ENCODE data around the gene STEAP2.
"Not testable (repeated sequence)": the region's sequence is repeated elsewhere in the genome, so short reads cannot be mapped to it uniquely, and the experiment has no call there.

The STEAP2 gene

DNA sequence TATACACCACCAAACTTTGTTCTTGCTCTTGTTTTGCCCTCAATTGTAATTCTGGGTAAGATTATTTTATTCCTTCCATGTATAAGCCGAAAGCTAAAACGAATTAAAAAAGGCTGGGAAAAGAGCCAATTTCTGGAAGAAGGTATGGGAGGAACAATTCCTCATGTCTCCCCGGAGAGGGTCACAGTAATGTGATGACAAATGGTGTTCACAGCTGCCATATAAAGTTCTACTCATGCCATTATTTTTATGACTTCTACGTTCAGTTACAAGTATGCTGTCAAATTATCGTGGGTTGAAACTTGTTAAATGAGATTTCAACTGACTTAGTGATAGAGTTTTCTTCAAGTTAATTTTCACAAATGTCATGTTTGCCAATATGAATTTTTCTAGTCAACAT, 20.9 kb downstream of the STEAP2 start:
- in situ Hi-C loops (cut with MboI; ENCODE audit: low sequenced_read_pairs), result no loop called here

DNA sequence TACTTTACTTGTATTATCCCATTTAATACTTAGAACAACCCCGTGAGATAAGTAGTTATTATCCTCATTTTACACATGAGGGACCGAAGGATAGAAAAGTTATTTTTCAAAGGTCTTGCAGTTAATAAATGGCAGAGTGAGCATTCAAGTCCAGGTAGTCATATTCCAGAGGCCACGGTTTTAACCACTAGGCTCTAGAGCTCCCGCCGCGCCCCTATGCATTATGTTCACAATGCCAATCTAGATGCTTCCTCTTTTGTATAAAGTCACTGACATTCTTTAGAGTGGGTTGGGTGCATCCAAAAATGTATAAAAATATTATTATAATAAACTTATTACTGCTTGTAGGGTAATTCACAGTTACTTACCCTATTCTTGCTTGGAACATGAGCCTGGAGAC, 22.0 kb downstream of the STEAP2 start:
- in situ Hi-C loops (cut with MboI; ENCODE audit: low sequenced_read_pairs), result no loop called here

DNA sequence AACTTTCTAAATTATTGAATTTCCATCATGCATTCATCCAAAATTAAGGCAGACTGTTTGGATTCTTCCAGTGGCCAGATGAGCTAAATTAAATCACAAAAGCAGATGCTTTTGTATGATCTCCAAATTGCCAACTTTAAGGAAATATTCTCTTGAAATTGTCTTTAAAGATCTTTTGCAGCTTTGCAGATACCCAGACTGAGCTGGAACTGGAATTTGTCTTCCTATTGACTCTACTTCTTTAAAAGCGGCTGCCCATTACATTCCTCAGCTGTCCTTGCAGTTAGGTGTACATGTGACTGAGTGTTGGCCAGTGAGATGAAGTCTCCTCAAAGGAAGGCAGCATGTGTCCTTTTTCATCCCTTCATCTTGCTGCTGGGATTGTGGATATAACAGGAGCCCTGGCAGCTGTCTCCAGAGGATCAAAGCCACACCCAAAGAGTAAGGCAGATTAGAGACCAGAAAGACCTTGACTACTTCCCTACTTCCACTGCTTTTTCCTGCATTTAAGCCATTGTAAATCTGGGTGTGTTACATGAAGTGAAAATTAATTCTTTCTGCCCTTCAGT, 25.3 kb downstream of the STEAP2 start:
- in situ Hi-C loops (cut with MboI; ENCODE audit: low sequenced_read_pairs), result no loop called here

- in situ Hi-C loops (cut with MboI; ENCODE audit: low sequenced_read_pairs), result no loop called here
Observed at GRCh38 chr7:90238022-90238421, 26.5 kb downstream of the STEAP2 start.

DNA sequence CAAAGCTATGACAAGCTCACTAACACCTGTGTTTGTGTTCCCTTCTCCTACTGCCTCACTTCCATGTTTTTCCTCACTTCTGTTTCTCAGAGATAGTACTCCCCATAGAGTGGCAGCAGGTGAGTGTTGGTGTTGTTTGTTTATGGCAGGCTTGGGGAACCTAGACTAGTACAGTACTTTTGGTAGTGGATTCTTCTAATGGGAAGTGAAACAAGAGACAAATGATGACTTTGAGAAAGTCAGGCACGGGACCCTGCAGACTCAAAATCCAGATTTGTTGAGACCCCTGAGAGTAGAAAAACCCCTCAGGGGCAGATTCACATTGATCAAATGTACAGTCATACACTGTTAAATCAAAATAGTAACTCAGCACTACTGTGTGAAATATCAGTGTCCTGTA, 27.0 kb downstream of the STEAP2 start:
- in situ Hi-C loops (cut with MboI; ENCODE audit: low sequenced_read_pairs), result no loop called here

DNA sequence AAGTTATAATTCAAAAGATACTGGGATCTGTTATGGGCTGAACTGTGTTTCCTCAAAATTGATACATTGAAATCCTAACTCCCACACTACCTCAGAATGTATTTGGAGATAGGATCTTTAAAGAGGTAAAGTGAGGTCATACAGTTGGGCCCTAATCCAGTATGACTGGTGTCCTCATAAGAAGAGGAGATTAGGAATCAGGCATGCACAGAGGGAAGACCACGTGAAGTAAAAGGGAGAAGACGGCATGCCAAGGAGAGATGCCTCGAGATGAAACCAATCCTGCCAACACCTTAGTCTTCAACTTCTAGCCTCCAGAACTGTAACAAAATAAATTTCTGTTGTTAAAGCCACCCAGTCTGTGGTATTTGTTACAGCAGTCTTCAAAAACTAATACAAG, 27.5 kb downstream of the STEAP2 start:
- in situ Hi-C loops (cut with MboI; ENCODE audit: low sequenced_read_pairs), result no loop called here

DNA sequence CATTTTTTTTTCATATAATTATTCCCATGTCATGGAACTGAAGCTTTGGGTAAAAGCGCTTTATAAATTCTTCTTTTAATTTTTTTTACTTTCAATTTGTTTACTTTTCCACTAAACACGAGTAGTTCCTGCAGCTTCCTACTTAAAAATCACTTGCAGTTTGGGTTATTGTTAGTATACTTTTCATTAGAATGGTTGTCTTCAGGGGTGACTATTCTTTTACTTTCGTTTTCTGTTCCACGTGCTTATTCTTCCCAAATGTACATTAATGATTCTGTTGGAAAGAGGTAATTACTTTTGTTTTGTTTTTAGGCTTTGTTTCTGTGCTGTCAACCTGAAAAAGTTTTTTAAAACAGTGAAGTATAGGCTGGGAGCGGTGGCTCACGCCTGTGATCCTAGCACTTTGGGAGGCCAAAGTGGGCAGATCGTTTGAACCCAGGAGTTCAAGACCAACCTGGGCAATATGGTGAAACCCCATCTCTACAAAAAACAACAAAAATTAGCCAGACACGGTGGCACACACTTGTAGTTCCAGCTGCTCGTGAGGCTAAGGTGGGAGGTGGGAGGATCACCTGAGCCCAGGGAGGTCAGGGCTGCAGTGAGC, 28.2 kb downstream of the STEAP2 start:
- in situ Hi-C loops (cut with MboI; ENCODE audit: low sequenced_read_pairs), result no loop called here

DNA sequence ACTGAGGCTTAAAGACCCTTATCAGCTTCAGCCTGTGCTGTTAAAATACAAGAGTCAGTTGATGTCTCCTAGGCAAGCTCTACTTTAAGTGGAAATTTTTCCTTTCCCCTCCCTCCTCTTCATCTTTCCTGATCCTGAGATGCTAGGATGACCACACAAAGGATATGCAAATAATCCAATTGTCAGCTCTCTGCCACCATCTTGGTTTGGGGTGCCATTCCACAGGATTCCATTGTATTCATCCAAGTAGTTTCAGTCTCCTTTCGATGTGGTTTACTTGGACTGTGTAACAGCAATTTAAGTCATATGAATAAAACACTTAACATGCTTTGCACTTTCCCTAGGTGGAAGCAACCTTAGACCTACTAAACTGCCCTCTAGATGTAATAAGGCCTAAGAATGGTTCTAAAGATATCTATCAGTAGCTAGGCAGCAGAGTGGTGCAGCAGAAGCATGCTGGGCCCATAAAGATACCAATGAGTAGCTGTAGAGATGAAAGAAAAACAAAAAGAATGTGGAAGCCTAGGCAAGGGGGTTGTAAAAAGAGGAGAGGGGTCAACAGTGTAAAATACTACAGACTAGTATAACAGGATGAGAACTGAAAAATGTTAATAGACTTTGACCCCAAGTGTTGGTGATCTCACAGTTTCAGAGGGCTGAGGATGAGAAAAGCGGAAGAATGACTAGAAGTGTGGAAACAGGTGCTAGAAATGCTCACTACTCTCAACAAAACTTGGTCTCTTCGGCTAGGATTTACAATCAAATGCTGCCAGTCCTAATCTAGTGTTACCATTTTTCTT, 31.0 kb downstream of the STEAP2 start:
- in situ Hi-C loops (cut with MboI; ENCODE audit: low sequenced_read_pairs), result no loop called here

DNA sequence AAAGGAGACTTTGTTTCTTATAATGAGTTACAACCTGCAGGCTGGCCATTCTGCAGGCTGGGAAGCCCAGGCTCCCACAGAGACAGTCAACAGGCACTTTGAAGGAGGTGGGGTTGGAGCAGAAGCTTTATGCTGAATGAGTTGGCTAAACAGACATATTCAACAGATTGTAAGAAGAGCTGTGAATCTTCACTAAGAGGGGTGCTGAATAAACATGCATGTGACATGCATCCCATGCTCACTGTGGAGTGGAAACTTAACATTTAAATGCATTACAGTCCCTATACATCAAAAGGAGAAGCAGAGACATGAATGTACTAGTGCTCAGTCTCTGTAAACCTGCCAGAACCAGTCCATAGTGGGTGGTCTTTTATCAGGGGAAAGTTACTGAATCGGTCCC, 32.0 kb downstream of the STEAP2 start:
- in situ Hi-C loops (cut with MboI; ENCODE audit: low sequenced_read_pairs), result no loop called here

- in situ Hi-C loops (cut with MboI; ENCODE audit: low sequenced_read_pairs), result no loop called here
Observed at GRCh38 chr7:90244565-90244908, 33.0 kb downstream of the STEAP2 start.

- in situ Hi-C loops (cut with MboI; ENCODE audit: low sequenced_read_pairs), result no loop called here
Observed at GRCh38 chr7:90244909-90245851, 33.6 kb downstream of the STEAP2 start, which contains the start of gene CFAP69. Gene CFAP69, plus strand, starts transcription at chr7:90245174. Its CDS starts 251 bp downstream, at chr7:90245425.

- in situ Hi-C loops (cut with MboI; ENCODE audit: low sequenced_read_pairs), result no loop called here
Observed at GRCh38 chr7:90246171-90246570, 34.6 kb downstream of the STEAP2 start.

DNA sequence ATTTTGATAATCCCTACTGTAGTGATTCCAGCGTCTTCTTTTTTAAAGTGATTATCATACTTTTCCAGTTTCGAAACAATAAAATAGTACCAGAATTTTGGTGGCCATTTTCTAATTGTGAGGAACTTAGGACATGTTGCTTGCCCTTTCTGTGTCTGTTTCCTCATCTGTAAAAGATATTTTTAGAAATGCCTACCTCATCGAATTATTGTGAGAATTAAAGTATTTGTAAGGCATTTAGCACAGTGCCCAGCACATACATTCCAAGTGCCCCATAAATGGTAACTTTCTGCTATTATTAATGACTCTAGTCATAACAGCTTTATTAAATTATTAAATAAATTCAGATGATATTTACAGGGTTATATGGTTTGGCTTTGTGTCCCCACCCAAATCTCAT, 37.2 kb downstream of the STEAP2 start:
- in situ Hi-C loops (cut with MboI; ENCODE audit: low sequenced_read_pairs), result no loop called here

- in situ Hi-C loops (cut with MboI; ENCODE audit: low sequenced_read_pairs), result no loop called here
Observed at GRCh38 chr7:90250601-90251303, 39.2 kb downstream of the STEAP2 start.

- in situ Hi-C loops (cut with MboI; ENCODE audit: low sequenced_read_pairs), result no loop called here
Observed at GRCh38 chr7:90251304-90251635, 39.7 kb downstream of the STEAP2 start.

- in situ Hi-C loops (cut with MboI; ENCODE audit: low sequenced_read_pairs), result not testable (repeated sequence)
Observed at GRCh38 chr7:90256011-90256410, 44.5 kb downstream of the STEAP2 start.

- in situ Hi-C loops (cut with MboI; ENCODE audit: low sequenced_read_pairs), result no loop called here
Observed at GRCh38 chr7:90256778-90257177, 45.2 kb downstream of the STEAP2 start.

GRCh38 chr7:90261441-90261840, 49.9 kb downstream of the STEAP2 start:
- in situ Hi-C loops (cut with MboI; ENCODE audit: low sequenced_read_pairs), result no loop called here

DNA sequence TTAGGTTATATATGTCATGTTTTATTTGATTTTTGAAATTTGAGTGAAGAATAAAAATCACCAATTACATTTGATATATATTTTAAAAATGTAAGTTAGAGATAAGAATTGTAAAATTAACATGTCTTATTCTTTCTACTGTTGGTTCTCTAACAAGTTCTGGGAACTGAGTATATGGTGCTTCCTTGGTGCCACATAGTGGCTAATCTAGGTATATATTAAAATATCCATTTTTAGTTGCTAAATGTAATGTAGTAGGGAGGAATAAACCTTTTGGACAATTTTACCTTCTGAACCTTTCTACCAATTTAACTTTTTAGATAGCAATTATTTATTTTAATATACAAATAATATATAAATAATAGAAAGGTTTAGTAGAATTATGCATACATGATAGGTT, 50.9 kb downstream of the STEAP2 start:
- in situ Hi-C loops (cut with MboI; ENCODE audit: low sequenced_read_pairs), result no loop called here

DNA sequence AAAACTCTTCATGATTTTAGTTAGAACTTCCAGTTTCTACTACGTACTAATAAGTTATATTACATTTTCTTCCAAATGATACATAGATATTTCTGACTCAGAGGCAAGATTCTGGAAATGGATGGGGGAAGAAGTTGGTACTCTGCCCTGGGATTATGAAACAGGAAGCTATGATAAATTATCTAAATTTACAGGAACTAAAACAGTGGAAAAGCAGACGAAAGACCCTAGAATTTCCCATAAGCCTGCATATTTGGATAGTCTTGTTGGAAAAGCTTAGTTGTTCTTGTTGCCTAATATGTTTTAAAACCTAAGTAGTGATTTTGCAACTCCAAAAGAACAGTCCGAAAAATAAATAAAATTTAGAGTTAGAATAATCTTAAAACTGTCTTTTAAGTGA, 55.3 kb downstream of the STEAP2 start:
- in situ Hi-C loops (cut with MboI; ENCODE audit: low sequenced_read_pairs), result no loop called here

Data from hTERT RPE-1 (cell line).